ES-I3 (cell line): Measurements from ENCODE around the gene BBX.

Experiments used
- H3K36me3 ChIP-seq: 2 replicates; pipeline ENCODE4 v1.6.1; 2013; ENCODE audit warnings: mild to moderate bottlenecking, low read length, control low read depth, moderate library complexity; ENCODE audit not compliant: insufficient read depth
- H3K4me1 ChIP-seq: 2 replicates; pipeline ENCODE4 v1.6.1; 2013; ENCODE audit warnings: mild to moderate bottlenecking, control low read depth, low read length; ENCODE audit not compliant: insufficient read depth
- H3K9ac ChIP-seq: 2 replicates; pipeline ENCODE4 v1.6.1; 2013; ENCODE audit warnings: low read depth, mild to moderate bottlenecking, low read length, moderate library complexity
- H3K9me3 ChIP-seq: 2 replicates; pipeline ENCODE4 v1.6.1; 2013; ENCODE audit warnings: mild to moderate bottlenecking, low read length, moderate library complexity; ENCODE audit not compliant: control insufficient read depth, insufficient read depth

BBX gene

GRCh38 chr3:107662586-107662985 is 139.8 kb downstream of the BBX start:
- H3K36me3 ChIP-seq: no peaks in the 10 kb centered on the region
- H3K4me1 ChIP-seq: peaks cover 29% of the 10 kb centered on the region
- H3K9ac ChIP-seq: no peak overlapping the region; the same call in 1 of the 2 replicates
- H3K9me3 ChIP-seq: no peaks in the 10 kb centered on the region

- Histone ChIP-seq H3K36me3 (no peaks in the 10 kb centered on the region), H3K9me3 (no peaks in the 10 kb centered on the region), H3K4me1 (peaks cover 30% of the 10 kb centered on the region), H3K9ac (no peak overlapping the region)
Observed at GRCh38 chr3:107663266-107663665, 140.5 kb downstream of the BBX start.

GRCh38 chr3:107664614-107665013 is 141.9 kb downstream of the BBX start:
- H3K9ac ChIP-seq: no peak overlapping the region
- H3K36me3 ChIP-seq: no peaks in the 10 kb centered on the region
- H3K4me1 ChIP-seq: peaks cover 36% of the 10 kb centered on the region
- H3K9me3 ChIP-seq: no peaks in the 10 kb centered on the region

GRCh38 chr3:107665351-107665750 is 142.6 kb downstream of the BBX start:
- Histone ChIP-seq H3K9ac (no peak overlapping the region), H3K36me3 (no peaks in the 10 kb centered on the region), H3K4me1 (peaks cover 36% of the 10 kb centered on the region), H3K9me3 (no peaks in the 10 kb centered on the region)

GRCh38 chr3:107666853-107667252 is 144.1 kb downstream of the BBX start:
- Histone ChIP-seq H3K9me3 (no peaks in the 10 kb centered on the region), H3K36me3 (no peaks in the 10 kb centered on the region), H3K9ac (no peak overlapping the region), H3K4me1 (peaks cover 30% of the 10 kb centered on the region)

- H3K9ac ChIP-seq: no peak overlapping the region
- no peaks in the 10 kb centered on the region for H3K36me3 ChIP-seq
- H3K4me1 ChIP-seq: peaks cover 25% of the 10 kb centered on the region
- no peaks in the 10 kb centered on the region for H3K9me3 ChIP-seq
Observed at GRCh38 chr3:107668416-107668815, 145.7 kb downstream of the BBX start.

GRCh38 chr3:107668963-107669362 is 146.2 kb downstream of the BBX start:
- Histone ChIP-seq H3K36me3 (no peaks in the 10 kb centered on the region), H3K4me1 (peaks cover 25% of the 10 kb centered on the region), H3K9me3 (no peaks in the 10 kb centered on the region), H3K9ac (no peak overlapping the region)

- Histone ChIP-seq H3K4me1 (peaks cover 22% of the 10 kb centered on the region), H3K9ac (no peak overlapping the region), H3K9me3 (no peaks in the 10 kb centered on the region), H3K36me3 (no peaks in the 10 kb centered on the region)
Observed at GRCh38 chr3:107669669-107670068, 146.9 kb downstream of the BBX start.

- H3K4me1 ChIP-seq: peaks cover 16% of the 10 kb centered on the region
- no peak overlapping the region for H3K9ac ChIP-seq
- no peaks in the 10 kb centered on the region for H3K9me3 ChIP-seq
- H3K36me3 ChIP-seq: no peaks in the 10 kb centered on the region
Observed at GRCh38 chr3:107670986-107671385, 148.2 kb downstream of the BBX start.

GRCh38 chr3:107674371-107674770 is 151.6 kb downstream of the BBX start:
- H3K9ac ChIP-seq: no peak overlapping the region
- no peaks in the 10 kb centered on the region for H3K9me3 ChIP-seq
- peaks cover 10% of the 10 kb centered on the region; the same call in 1 of the 2 replicates for H3K4me1 ChIP-seq
- H3K36me3 ChIP-seq: no peaks in the 10 kb centered on the region

GRCh38 chr3:107675233-107675900 is 152.6 kb downstream of the BBX start:
- Histone ChIP-seq H3K36me3 (no peaks in the 10 kb centered on the region), H3K9ac (no peak overlapping the region), H3K9me3 (no peaks in the 10 kb centered on the region), H3K4me1 (peaks cover 10% of the 10 kb centered on the region; the same call in 1 of the 2 replicates)

- no peaks in the 10 kb centered on the region for H3K9me3 ChIP-seq
- peaks cover 10% of the 10 kb centered on the region; the same call in 1 of the 2 replicates for H3K4me1 ChIP-seq
- H3K36me3 ChIP-seq: no peaks in the 10 kb centered on the region
- H3K9ac ChIP-seq: no peak overlapping the region
Observed at GRCh38 chr3:107676469-107677309, 153.9 kb downstream of the BBX start.

GRCh38 chr3:107679921-107680320 is 157.2 kb downstream of the BBX start:
- H3K9me3 ChIP-seq: no peaks in the 10 kb centered on the region

GRCh38 chr3:107680698-107681097 is 157.9 kb downstream of the BBX start:
- H3K9ac ChIP-seq: no peak overlapping the region
- no peaks in the 10 kb centered on the region for H3K36me3 ChIP-seq
- peaks cover 23% of the 10 kb centered on the region for H3K4me1 ChIP-seq
- H3K9me3 ChIP-seq: no peaks in the 10 kb centered on the region

More at GRCh38 chr3:107679921-107680320, 157.2 kb downstream of the BBX start:
- Histone ChIP-seq H3K4me1 (peaks cover 21% of the 10 kb centered on the region), H3K9ac (no peak overlapping the region), H3K36me3 (no peaks in the 10 kb centered on the region)

GRCh38 chr3:107681396-107681795 is 158.6 kb downstream of the BBX start:
- Histone ChIP-seq H3K9ac (no peak overlapping the region), H3K9me3 (no peaks in the 10 kb centered on the region), H3K4me1 (peaks cover 25% of the 10 kb centered on the region), H3K36me3 (no peaks in the 10 kb centered on the region)
